SW 1271 (cell line): Measurements from ENCODE around the gene RPS6KA5.
"Not testable (repeated sequence)": the region's sequence is repeated elsewhere in the genome, so short reads cannot be mapped to it uniquely, and the experiment has no call there.

Experiments used
- DNase-seq, 2 experiments: peaks; one replicate each; lab custom pipeline; 2025; lab: John Stamatoyannopoulos, UW

The RPS6KA5 gene

GRCh38 chr14:90870950-90871604, 189.4 kb downstream of the RPS6KA5 start:
- no peak for DNase-seq

- no peak for DNase-seq
Measured at GRCh38 chr14:90867501-90867900, 192.9 kb downstream of the RPS6KA5 start.

GRCh38 chr14:90866833-90867232, 193.6 kb downstream of the RPS6KA5 start:
- no peak for DNase-seq

- DNase-seq, result no peak
Measured at GRCh38 chr14:90864741-90865140, 195.7 kb downstream of the RPS6KA5 start.

- DNase-seq, result no peak
Measured at GRCh38 chr14:90858511-90858910, 201.9 kb downstream of the RPS6KA5 start.

GRCh38 chr14:90857866-90858265, 202.6 kb downstream of the RPS6KA5 start:
- DNase-seq, result no peak

- DNase-seq, result not testable (repeated sequence)
Measured at GRCh38 chr14:90856115-90856514, 204.3 kb downstream of the RPS6KA5 start.

- peak in 1 of 2 experiments; percentile 22 for DNase-seq
Measured at GRCh38 chr14:90853116-90853515, 207.3 kb downstream of the RPS6KA5 start.

- DNase-seq, result no peak
Measured at GRCh38 chr14:90851327-90852036, 209.0 kb downstream of the RPS6KA5 start.

GRCh38 chr14:90850487-90850886, 210.0 kb downstream of the RPS6KA5 start:
- peak; percentile 51 to 88 for DNase-seq

GRCh38 chr14:90849787-90850444, 210.5 kb downstream of the RPS6KA5 start:
- DNase-seq, result no peak

GRCh38 chr14:90848944-90849731, 211.3 kb downstream of the RPS6KA5 start:
- no peak for DNase-seq

GRCh38 chr14:90846511-90846910, 213.9 kb downstream of the RPS6KA5 start:
- DNase-seq, result no peak

- no peak for DNase-seq
Measured at GRCh38 chr14:90844321-90844720, 216.1 kb downstream of the RPS6KA5 start.

- DNase-seq, result no peak
Measured at GRCh38 chr14:90842726-90843125, 217.7 kb downstream of the RPS6KA5 start.

GRCh38 chr14:90840667-90841066, 219.8 kb downstream of the RPS6KA5 start:
- DNase-seq, result not testable (repeated sequence)

- DNase-seq, result no peak
Measured at GRCh38 chr14:90839889-90840266, 220.6 kb downstream of the RPS6KA5 start.

GRCh38 chr14:90839024-90839888, 221.2 kb downstream of the RPS6KA5 start:
- no peak for DNase-seq

- not testable (repeated sequence) for DNase-seq
Measured at GRCh38 chr14:90838531-90838930, 221.9 kb downstream of the RPS6KA5 start.

- no peak for DNase-seq
Measured at GRCh38 chr14:90837355-90837754, 223.1 kb downstream of the RPS6KA5 start.

- DNase-seq, result no peak
Measured at GRCh38 chr14:90836692-90837063, 223.8 kb downstream of the RPS6KA5 start.
